ENCODE results near the gene DMXL1.
"Not testable (repeated sequence)": the region's sequence is repeated elsewhere in the genome, so short reads cannot be mapped to it uniquely, and the experiment has no call there.

DMXL1 gene

DNA sequence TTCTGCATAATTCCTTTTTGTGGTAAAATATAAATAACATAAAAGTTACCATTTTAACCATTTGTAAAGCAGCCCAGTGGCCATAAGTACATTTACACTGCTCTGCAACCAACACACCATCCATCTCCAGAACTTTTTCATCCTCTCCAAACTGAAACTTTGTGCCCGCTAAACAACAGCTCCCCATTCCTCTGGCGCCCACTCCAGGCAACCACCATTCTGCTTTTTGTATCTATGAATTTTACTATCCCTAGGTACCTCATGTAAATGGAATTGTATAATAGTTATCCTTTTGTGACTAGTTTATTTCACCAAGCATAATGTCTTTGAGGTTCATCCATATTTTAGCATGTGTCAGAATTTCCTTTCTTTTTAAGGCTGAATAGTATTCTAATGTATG, 141.1 kb downstream of the DMXL1 start:
- DNase-seq, result no peak

DNA sequence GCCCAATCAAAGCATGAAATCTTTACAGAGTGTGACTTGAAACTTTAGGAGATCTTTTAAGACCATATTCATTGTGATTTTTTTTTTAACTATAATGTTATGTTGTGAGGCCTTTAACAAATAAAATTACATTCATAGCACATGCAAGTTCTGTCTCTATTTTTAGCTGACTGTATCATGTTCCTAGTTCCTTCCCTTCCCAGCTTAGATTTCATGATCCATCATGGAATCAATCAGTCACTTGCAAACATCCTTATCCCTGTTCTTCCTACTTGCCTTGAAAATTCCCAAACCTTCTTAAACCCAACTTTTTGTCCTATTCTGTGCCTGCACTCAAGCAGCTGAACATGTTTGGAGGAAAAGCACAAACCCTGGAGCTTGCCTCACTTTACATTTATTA, 141.8 kb downstream of the DMXL1 start:
- DNase-seq, result no peak

DNA sequence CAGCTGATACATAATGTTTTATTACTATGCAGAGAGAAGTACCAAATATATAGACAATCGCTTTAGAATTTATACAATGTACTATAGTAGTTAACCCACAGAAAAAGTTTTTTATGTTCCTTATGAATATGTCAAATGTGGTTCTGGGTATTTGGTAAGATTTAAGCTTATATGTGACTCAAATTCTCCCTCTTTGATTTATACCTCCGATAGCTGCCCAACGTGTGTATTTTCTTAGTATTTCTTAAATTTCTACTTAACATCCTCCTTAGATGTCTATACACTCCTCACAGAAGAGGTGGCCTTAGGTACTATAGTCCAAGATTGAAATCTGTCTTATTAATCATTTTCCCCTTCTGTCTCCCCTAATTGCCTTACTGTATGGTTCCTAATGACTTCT, 146.3 kb downstream of the DMXL1 start:
- DNase-seq, result no peak

DNA sequence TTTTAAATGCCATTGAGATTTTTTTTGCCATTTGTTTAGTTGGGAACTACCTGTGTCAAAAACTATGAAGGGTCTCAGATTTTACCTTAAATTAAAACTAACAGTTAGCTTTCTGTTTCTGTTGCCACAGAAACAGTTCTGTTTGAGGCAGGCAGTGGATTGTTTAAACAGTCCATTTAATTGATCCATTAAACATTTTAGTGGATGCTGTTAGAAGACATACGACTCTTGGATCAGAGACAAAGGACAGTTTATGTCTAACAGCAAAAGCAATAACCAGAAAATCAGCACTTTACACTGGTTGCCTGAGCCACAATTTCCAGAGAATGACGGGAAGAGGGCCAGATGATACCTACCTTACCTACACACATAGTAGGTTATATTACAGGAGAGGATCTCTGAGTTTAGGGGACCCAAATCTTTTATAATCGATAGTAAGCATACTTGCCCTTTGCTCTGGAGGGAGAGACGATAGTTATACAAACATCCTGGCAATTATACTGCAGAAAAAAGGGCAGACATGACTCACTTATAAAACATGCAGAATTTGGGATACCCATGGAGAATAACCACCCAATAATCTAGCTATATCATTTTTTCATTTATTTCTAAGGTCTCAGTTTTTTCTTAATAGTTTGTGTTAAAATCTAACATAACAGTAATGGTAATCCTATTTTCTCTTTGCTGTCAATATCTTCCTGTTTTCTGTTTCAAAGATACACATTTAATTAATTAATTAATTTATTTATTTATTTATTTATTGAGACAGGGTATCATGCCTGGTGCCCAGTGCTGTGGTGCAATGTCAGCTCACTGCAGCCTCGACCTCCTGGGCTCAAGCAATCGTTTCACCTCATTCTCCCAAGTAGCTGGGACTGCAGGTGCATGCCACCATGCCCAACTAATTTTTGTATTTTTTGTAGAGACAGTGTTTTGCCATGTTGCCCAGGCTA, 148.2 kb downstream of the DMXL1 start:
- DNase-seq, result no peak

DNA sequence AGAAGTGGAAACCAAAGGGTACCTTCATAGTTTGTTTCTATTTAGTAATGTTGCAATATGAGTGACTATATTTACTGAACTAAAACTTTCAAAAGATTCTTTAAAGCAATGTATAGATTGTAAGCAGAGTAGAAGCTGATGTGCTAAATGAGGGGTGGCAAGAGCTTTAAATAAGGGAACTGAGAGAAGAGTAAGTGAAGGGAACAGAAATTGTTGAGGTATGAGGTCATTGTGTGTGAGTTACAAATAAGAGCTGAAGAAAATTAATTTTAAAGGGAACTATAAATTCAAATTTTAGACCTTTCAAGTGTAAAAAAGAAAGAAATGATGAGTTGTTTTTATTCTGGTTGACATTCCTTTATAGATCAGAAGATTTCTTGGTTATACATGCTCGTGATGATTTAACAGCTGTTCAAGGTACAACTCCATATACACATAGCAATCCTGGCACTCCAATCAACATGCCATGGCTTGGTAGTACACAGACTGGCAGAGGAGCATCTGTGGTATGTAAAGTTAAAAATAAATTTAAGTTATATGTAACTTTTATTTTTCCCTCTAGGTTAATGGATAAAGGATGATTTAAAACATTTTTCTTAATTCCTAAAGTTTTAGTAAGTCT, 149.8 kb downstream of the DMXL1 start:
- DNase-seq, result no peak

DNA sequence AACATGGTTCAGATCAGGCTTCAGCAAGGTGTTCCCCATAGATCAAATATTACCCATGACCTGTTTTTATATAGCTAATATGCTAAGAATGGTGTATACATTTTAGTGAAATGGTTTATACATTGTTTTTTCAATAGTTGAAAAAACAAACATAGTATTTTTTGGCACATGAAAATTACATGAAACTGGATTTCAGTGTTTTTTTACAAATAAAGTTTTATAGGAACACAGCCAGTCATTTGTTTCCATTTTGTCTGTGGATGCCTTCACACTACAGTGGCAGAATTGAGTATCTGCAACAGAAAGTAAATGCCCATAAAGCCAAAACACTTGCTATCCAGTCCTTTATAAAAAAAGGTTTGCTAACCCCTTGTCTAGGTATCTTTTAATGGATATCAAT, 150.4 kb downstream of the DMXL1 start:
- DNase-seq, result no peak

DNA sequence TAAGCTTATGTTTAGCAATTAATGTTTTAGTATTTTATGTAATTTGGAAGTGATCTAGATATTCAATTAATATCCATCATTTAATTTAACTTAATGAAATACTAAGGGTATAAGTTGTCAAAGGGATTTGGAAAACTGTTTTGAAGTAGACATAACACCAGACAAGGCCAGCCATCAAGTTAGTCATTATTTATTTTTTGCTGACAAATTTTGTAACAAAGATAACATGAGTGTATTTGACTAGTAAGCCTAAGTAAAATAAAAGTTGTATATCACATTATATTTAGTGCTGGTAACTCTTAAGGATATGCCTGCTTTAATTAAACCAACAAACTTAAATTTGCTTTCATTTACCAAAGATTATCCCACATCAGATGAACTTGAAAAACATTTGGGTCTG, 159.1 kb downstream of the DMXL1 start:
- DNase-seq, result no peak

DNA sequence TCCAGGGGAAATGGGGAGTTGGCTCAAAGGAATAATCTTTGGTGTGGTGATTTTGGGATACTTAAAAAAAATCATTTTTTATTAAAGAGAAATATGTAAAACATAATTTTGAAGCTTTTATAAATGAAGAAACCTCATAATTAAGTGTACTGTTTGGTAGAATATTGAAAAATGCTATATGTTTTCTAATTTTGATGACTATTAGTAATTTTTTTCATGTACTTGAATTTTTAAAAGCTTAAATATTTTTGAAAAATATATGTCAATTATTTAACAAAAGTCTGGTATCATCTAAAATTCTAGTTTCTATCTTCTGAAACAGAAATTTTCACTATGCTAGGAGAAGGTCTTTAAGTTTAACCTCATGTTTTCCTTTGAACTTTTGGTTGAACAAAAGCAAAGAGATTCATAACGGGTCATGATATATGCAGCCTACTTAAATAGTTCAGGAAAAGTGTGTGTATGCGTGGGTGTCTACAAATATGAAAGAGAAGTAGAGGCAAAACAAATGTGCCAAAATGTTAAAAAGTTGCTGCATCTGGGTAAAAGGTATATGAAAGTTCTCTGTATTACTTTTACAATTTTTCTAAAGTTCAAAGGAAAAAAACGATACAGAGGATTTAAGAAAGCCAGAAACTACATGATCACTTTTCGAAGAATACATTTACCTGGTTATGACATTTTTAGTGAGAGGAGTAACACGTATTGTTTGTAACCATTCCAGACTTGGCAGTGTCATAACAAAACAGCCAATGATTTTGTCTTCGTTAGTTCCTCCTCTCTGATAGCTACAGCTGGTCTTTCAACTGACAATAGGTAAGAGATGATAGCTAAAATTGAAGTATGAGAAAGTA, 167.6 kb downstream of the DMXL1 start:
- no peak for DNase-seq

DNA sequence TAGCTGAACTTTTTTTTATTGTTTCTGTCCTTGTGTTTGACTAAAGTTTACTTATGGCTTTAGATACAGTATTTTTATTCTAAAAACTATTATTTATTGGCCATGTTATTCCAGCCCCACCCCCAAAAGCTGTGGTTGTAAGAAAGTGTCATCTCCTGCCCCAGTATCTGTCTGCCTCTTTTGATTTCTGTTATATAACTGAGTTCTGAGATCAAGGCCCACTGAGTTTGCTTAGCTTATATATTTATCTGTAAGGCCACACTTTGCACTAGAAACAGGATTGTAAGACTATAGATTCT, 168.2 kb downstream of the DMXL1 start:
- DNase-seq, result no peak

DNA sequence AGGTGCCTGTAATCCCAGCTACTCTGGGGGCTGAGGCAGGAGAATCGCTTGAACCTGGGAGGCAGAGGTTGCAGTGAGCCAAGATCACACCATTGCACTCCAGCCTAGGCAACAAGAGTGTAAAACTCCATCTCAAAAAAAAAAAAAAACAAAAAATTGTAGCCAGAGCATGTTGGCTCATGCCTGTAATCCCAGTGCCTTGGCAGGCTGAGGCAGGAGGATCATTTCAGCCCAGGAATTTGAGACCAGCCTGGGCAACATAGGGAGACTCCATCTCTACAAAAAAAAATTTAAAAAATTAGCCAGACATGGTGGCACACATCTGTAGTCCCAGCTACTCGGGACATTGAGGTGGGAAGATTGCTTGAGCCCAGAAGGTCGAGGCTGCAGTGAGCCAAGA, 168.9 kb downstream of the DMXL1 start:
- DNase-seq, result not testable (repeated sequence)

DNA sequence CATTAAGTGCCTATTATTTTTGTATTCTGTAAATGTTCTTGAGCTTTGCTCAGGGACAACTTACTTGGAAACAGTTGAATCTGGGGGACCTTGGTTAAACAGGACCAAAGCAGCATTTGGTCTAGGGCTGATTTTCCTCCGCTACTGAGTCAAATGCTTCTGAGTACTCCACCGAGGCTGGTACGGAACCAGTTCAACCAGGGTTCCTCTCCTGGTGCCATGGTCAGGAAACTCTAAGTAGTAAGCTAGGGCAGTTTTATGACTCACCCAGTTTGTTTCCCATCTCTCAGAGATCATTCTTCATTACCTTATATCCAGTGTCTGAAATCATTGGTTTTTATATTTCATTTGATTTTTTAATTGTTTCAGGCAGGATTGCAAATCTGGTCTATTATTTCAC, 173.0 kb downstream of the DMXL1 start:
- no peak for DNase-seq

DNA sequence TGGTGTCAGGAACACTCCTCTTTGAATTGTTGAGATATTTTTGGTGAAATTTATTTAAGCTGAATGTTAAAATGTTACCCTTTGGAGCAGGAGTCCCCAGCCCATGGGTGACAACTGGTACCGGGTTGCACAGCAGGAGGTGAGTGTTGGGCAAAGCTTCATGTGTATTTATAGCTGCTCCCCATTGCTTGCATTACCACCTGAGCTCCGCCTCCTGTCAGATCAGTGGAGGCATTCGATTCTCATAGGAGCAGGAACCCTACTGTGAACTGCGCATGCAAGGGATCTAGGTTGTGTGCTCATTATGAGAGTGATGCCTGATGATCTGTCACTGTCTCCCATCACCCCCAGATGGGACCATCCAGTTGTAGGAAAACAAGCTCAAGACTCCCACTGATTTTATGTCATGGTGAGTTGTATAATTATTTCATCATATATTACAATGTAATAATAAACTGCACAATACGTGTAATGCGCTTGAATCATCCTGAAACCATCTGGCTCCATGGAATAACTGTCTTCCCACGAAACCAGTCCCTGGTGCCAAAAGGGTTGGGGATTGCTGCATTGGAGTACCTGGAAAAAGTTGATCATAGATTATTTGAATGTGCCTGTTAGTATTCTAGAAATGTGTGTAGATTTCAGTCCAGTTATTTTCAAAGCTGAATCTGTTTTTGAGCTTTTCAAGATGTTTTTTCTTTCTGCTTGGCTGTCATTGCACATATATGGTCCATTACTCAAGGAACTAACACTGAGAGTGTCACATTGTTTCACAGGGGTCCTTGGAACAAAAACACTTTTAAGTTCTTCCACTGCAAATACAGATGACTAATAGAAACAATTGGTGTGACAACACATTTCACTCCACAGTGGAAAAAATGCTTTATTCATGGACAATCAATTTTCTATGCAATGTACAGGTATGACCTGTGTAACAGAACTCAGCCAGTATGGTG, 180.3 kb downstream of the DMXL1 start:
- DNase-seq, result no peak

DNA sequence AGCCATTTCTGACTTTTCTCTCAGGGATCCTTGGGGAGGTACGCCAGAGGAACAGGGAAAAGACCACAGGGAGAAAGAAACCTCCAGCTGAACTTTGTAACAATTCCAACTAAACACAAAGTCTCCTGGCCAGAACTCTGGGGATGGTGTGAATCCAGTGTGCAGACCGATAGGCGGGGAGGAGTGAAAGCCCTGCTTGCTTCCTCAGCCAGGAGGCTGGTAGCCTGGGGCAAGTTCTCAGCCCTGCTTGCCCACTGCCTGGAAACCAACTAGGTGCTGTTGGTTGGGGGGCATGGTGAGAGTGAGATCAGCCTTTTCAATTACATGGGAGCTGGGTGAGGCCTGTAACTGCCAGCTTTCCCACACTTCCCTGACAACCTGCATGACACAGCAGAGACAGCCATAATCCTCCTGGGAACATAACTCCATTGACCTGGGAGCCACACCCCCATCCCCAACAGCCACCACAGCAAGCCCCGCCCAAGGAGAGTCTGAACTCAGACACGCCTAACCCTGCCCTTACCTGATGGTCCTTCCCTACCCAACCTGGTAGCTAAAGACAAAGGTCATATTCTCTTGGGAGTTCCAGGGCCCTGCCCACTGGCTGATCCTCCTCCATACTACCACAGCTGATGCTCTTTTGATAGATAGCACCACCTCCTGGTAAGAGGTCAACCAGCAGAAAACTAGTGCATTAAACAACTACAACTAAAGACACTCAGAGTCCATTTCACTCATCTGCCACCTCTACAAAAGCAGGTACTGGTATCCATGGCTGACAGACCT, 184.9 kb downstream of the DMXL1 start:
- DNase-seq, result no peak

DNA sequence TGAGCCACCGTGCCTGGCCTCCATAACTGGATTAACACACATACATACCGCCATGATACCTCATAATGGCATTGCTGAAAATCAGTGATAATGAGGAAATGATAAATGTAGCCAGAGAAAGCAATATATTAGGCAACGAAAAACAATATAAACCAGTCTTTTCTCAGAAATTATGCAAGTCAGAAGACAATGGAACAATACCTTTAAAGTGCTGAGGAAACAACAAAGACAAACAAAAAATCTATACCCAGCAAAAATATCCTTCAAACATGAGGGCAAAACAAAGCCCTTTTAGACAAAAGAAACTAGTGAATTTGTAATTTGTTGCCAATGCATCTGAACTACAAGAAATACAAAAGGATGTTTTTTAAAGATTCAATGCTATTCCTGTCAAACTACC, 186.7 kb downstream of the DMXL1 start:
- no peak for DNase-seq

DNA sequence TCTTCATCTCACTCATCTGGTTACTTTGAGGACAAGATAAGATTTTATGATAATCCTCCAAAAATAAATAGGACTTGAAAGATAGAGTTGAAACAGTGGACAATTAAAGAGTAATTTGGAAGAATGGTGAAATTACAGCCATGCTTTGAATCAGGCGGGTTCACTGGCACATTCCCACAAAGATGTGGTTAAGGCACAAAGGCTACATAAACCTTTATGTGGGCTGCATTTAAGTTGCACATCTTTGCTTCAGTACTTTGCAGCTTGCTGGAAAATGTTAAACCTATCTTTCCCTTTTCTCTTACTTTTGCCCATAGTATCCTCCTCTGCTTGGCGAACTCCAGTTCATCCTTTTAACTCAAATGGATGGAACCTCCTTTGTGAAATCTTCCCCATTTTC, 192.8 kb downstream of the DMXL1 start:
- DNase-seq, result no peak

DNA sequence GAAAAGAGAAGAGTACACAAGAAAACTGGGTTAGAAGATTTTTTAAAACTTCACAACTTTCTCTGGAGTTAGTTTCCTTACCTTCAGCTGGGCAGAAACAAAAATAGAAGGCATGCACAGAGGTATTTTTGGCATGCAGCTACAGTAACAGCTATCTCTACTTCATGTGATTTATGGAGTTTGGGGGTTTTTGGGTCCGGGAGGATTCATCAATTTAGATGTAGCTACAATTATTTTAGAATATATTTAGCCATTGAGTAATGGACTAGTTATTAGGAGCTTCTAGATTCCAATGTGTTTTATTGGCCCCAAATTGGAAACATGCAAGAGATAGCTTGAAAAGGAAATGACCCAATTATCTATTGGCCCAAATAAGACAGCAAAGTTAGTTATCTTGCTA, 193.3 kb downstream of the DMXL1 start:
- no peak for DNase-seq

DNA sequence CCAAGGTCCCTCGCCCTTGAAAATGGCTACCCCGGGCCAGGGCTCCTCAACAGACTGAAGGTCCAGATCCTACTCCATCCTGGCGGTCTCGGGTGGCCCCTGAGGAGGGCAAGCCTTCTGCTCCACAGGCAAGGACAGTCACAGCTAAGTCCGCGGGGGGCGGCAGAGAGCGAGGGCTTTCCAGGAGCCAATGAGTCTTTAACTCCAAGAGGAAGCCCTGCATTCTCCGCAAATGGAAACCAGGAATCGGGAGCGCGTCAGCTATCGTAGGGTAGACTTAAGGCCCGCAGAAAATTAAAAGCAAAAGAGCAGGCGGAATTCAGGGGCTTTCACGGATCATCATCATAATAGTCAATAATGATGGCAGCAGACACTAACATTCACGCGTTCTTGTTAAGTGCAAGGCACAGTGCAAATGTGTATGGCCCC, 197.1 kb downstream of the DMXL1 start:
- peak; percentile 87 for DNase-seq

DNA sequence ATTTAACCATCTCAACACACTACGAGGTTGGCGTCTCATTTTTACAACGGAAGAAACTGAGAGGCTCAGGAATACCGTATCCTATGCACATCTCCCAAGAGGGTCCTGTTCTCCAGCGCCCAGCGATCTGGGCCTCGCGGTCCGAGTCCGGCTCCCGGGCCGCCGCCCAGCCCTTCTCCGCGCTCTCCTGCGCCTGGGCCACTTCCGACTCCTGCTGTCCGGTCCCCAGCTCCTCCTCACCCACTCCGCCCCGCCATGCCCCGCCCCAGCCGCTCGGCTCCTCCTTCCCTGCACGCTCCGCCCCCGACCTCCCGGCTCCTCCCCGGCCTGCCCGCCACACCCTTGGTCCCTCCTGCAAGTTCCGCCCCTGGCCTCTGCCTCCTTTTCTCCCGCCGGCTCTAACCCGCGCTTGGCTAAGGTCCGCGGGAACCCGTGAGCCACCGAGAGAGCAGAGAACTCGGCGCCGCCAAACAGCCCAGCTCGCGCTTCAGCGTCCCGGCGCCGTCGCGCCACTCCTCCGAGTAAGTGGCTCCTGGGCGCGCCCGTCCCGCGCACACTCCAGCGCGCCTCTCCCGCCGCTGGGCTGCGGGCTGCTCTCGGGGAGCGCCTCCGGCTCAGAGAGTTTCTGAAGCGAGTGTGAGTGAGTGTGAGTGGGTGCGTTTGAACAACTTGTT, 197.6 kb downstream of the DMXL1 start:
- DNase-seq, result peak; percentile 93

DNA sequence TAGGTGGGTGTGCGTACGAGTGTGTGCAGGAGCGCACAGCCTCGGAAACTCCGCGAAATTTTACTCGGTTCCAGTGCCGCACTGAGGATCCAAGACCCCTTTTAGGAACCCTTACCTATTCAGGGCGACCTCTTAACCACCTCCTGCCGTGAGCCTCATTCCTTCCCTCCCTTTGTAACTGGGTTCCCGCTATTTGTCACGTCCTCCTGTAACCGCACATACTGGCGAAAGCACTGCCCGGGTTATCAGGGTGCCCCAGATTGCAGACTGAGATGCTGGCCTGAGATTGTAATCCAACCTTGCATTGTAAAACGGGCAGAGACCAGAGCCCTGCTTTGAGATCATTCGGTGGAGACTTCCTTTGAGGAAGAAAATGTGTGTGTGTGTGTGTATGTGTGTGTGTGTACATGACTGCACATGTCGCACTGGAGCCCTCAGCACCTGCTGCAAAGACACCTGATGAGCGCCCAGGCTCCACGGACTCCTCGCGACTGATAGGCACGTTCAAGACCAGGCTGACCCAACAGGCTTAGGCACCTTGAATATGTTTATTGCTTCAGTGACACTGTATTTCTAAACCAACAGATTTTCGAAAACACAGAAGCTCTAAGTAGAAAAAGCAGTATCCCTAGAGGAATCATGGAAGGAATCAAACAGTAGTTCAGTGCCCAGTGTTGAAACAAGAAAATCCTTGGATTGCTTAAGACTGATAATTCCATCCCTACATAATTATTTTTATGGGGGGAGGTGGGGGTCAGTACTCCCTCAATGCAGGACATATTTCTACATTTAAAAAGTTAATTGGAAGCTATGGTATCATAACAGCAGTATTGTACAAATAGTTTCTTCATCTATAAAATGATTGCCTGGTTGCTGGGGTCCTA, 198.4 kb downstream of the DMXL1 start:
- DNase-seq, result peak; percentile 53

DNA sequence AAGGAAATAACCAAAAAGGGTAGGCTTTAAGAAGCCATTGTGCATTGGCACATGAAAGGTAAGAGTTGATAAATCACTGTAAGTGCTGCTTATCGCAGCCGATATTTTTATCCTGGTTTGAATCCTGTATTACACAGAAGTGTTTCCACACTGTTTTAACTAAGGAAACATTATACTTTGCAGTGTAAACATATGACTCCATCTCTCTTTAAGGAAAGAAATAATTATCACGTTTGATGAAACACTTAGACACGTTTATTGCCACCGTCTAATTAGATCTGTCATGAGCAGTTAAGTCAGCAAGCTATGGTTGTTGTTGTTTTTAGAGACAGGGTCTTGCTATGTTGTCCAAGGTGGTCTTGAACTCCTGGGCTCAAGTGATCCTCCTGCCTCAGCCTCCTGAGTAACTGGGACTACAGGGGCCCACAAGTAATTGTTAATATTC, 199.3 kb downstream of the DMXL1 start:
- no peak for DNase-seq
